Measurements from ENCODE around the gene MAP3K20. TPM values are rescaled to one million over a fixed set of nuclear protein-coding genes. Genes with fewer than 3 reads are reported as not detected.

The MAP3K20 gene
- total RNA-seq, 1 donor from 2014 or later = 21.3 TPM

DNA sequence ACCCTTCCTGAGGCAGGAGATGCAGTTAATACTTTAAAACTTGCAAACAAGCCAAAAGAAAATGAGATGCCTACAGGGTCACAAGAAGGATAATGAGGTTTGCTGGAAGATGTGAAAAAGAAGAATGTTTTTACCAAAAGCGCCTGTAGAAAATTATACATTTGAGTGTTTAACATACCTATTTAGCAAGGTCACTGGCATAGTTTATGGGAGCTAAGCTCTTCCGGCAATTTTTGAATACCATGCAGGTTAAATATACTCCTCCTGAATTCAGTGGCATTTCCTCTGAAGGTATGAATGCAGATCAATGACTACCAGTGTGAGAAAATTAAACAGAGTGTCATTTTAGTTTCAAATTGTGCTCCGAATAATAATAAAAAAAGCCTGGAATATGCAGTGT lies 21.2 kb upstream of the MAP3K20 start:
- no peaks in the 10 kb centered on the region for H3K27me3 ChIP-seq
- peaks cover 0 to 5% of the 10 kb centered on the region in 2 donors for H3K4me1 ChIP-seq
- H3K36me3 ChIP-seq = no peaks in the 10 kb centered on the region
- intact Hi-C loops (cut with DNase I) = no loop called here
- TF ChIP-seq, protein P1, sequence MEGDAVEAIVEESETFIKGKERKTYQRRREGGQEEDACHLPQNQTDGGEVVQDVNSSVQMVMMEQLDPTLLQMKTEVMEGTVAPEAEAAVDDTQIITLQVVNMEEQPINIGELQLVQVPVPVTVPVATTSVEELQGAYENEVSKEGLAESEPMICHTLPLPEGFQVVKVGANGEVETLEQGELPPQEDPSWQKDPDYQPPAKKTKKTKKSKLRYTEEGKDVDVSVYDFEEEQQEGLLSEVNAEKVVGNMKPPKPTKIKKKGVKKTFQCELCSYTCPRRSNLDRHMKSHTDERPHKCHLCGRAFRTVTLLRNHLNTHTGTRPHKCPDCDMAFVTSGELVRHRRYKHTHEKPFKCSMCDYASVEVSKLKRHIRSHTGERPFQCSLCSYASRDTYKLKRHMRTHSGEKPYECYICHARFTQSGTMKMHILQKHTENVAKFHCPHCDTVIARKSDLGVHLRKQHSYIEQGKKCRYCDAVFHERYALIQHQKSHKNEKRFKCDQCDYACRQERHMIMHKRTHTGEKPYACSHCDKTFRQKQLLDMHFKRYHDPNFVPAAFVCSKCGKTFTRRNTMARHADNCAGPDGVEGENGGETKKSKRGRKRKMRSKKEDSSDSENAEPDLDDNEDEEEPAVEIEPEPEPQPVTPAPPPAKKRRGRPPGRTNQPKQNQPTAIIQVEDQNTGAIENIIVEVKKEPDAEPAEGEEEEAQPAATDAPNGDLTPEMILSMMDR (IDR thresholded peaks at IDR 0.05) = no peak
- DNase-seq (ENCODE audit: low spot score in 2 of 2) = no peak
- no peaks in the 10 kb centered on the region for H3K9me3 ChIP-seq
- no peak overlapping the region for H3K27ac ChIP-seq
- no peak overlapping the region for H3K4me3 ChIP-seq

DNA sequence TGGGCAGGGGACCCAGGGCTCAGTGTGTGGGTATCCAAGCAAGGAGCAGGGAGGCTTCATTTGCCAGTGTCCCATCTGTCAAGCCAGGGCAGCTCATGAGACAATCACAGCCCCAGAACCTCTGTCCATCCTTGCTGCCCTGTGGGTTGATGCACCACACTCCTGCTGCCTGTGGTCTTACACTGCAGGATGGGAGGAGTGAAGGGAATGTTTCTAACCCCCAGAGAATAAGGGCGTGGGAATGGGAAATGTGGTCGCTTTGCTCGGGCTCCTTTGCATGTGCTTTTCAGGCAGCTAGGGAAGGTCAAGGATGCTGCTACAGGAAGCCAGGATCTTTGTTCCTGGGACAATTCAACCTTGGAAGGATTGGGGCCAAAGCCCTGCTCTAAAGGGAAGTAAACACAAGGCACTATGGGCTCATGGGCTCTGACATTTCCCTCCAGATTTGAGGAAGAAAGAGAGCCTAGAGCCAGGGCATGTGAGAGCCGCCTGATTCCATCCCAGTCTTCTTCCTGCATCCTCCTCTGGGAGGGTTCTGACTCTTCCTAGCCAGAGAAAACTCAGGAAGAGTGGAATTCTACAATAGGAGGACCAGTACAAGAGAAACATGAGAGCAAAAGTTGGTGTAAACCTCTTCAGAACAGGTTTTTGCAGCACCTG lies 18.8 kb upstream of the MAP3K20 start:
- H3K36me3 ChIP-seq = no peaks in the 10 kb centered on the region
- intact Hi-C loops (cut with DNase I) = no loop called here
- TF ChIP-seq, protein P1 (IDR thresholded peaks at IDR 0.05) = no peak
- no peak for DNase-seq (ENCODE audit: low spot score in 2 of 2)
- no peak overlapping the region for H3K27ac ChIP-seq
- no peaks in the 10 kb centered on the region for H3K27me3 ChIP-seq
- no peak overlapping the region for H3K4me3 ChIP-seq
- H3K9me3 ChIP-seq = no peaks in the 10 kb centered on the region
- peaks cover 0 to 3% of the 10 kb centered on the region in 2 donors for H3K4me1 ChIP-seq

DNA sequence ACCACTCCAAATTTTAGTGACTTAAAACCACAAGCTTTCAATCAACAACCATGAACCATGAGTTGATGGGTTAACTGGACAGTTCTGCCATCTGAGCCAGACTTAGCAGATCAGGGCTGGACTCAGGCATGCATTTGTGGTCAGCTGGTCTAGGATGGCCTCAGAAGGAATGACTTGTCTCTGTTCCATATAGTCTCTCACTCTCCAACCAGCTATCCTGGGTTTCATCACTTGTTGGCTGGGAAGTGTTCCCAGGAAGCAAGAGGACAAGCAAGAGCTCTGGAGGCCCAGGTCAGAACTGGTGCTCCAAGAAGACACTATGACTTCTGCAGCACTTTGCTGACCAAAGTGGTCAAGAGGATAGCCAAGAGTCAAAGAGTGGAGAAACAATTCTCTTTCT lies 17.5 kb upstream of the MAP3K20 start:
- intact Hi-C loops (cut with DNase I) = no loop called here

DNA sequence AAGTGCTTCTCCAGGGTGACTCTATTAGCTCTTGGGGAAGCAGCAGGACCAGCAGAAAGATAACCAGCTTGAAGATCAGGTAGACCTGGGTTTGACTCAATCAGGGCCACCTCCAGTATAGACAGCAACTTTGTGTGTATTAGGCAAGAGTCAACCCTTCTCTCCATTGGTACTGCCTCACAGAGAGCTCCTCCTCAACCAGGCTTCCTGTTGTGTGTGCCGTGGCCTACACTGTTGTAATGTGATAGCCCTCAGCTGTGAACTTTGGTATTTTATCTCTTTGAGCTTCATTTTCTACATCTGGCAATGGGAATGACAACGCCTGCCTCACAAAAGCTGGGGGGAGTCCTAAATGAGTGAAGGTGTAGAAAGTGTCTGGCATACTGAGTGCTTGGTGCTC lies 17.0 kb upstream of the MAP3K20 start:
- no peak overlapping the region for H3K27ac ChIP-seq
- no peaks in the 10 kb centered on the region for H3K9me3 ChIP-seq
- H3K36me3 ChIP-seq = no peaks in the 10 kb centered on the region
- H3K4me1 ChIP-seq = peaks cover 0 to 3% of the 10 kb centered on the region in 2 donors
- intact Hi-C loops (cut with DNase I) = no loop called here
- no peak for DNase-seq (ENCODE audit: low spot score in 2 of 2)
- H3K27me3 ChIP-seq = no peaks in the 10 kb centered on the region
- H3K4me3 ChIP-seq = no peak overlapping the region
- TF ChIP-seq, protein P1 (IDR thresholded peaks at IDR 0.05) = no peak

More for the DNA sequence above, 17.5 kb upstream of the MAP3K20 start:
- TF ChIP-seq, protein P1 (IDR thresholded peaks at IDR 0.05) = no peak
- no peak overlapping the region for H3K27ac ChIP-seq
- no peak overlapping the region for H3K4me3 ChIP-seq
- DNase-seq (ENCODE audit: low spot score in 2 of 2) = no peak
- no peaks in the 10 kb centered on the region for H3K27me3 ChIP-seq
- peaks cover 0 to 3% of the 10 kb centered on the region in 2 donors for H3K4me1 ChIP-seq
- no peaks in the 10 kb centered on the region for H3K9me3 ChIP-seq
- no peaks in the 10 kb centered on the region for H3K36me3 ChIP-seq

DNA sequence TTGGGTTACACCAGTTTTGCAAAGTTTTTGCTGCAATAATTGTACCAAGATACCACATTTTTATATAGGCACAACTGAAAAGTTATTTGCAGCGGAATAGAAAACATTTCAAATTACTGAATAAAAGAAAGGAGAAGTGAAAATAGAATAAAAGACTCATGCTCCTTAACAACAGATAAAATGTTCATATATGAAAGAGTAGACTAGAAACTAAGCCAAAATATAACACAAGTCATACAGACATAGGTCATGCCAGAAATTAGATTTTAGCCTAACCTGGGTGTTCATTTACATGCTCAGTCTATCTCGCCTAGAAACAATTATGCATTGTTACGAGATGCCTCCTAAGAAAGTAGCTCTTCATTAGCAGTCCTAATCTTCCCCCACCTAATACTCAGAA lies 16.4 kb upstream of the MAP3K20 start:
- no peaks in the 10 kb centered on the region for H3K36me3 ChIP-seq
- no peaks in the 10 kb centered on the region for H3K27me3 ChIP-seq
- TF ChIP-seq, protein P1 (IDR thresholded peaks at IDR 0.05) = no peak
- no peaks in the 10 kb centered on the region for H3K9me3 ChIP-seq
- no peak for DNase-seq (ENCODE audit: low spot score in 2 of 2)
- no peak overlapping the region for H3K27ac ChIP-seq
- H3K4me1 ChIP-seq = peaks cover 0 to 3% of the 10 kb centered on the region in 2 donors
- intact Hi-C loops (cut with DNase I) = no loop called here
- no peak overlapping the region for H3K4me3 ChIP-seq

Measured in ascending aorta (tissue), 2 donors.